ENCODE measurements around the gene RNF6.
A peak's percentile ranks its signal among the peaks of the same experiment; 100 is the strongest.
"Not testable (repeated sequence)": the region's sequence is repeated elsewhere in the genome, so short reads cannot be mapped to it uniquely, and the experiment has no call there.

RNF6 gene
- 127 to 153 (median 133) reads per million in 4 experiments for total RNA-seq

GRCh38 chr13:26221721-26222519 is at the start of gene RNF6:
Gene RNF6 (minus strand): TSS chr13:26222314. CDS start chr13:26219649, 2,665 bp downstream.
- DNase-seq, result peak; percentile 81

- no peak for DNase-seq
Measured at GRCh38 chr13:26270707-26271106, 48.6 kb upstream of the RNF6 start.

- no peak for DNase-seq
Measured at GRCh38 chr13:26266311-26266710, 44.2 kb upstream of the RNF6 start.

- no peak for DNase-seq
Measured at GRCh38 chr13:26262156-26262555, 40.0 kb upstream of the RNF6 start.

GRCh38 chr13:26259634-26260033 is 37.5 kb upstream of the RNF6 start:
- no peak for DNase-seq

GRCh38 chr13:26257049-26257448 is 34.9 kb upstream of the RNF6 start:
- DNase-seq, result no peak

GRCh38 chr13:26255691-26256277 is 33.7 kb upstream of the RNF6 start:
- no peak for DNase-seq

- DNase-seq, result no peak
Measured at GRCh38 chr13:26255115-26255514, 33.0 kb upstream of the RNF6 start.

- peak; percentile 29 for DNase-seq
Measured at GRCh38 chr13:26254583-26255111, 32.5 kb upstream of the RNF6 start.

- peak; percentile 83 for DNase-seq
Measured at GRCh38 chr13:26253787-26254582, 31.9 kb upstream of the RNF6 start, which contains the start of gene CDK8. Gene CDK8 (plus strand): TSS chr13:26254129. CDS start chr13:26254642, 513 bp downstream.

- no peak for DNase-seq
Measured at GRCh38 chr13:26253262-26253786, 31.2 kb upstream of the RNF6 start.

GRCh38 chr13:26252006-26252405 is 29.9 kb upstream of the RNF6 start:
- not testable (repeated sequence) for DNase-seq

- DNase-seq, result no peak
Measured at GRCh38 chr13:26249551-26249950, 27.4 kb upstream of the RNF6 start.

GRCh38 chr13:26247608-26248007 is 25.5 kb upstream of the RNF6 start:
- no peak for DNase-seq

GRCh38 chr13:26247011-26247410 is 24.9 kb upstream of the RNF6 start:
- no peak for DNase-seq

- DNase-seq, result no peak
Measured at GRCh38 chr13:26246154-26246553, 24.0 kb upstream of the RNF6 start.

- DNase-seq, result no peak
Measured at GRCh38 chr13:26236296-26236695, 14.2 kb upstream of the RNF6 start.

- no peak for DNase-seq
Measured at GRCh38 chr13:26230703-26231102, 8.6 kb upstream of the RNF6 start.

GRCh38 chr13:26229080-26229615 is 7.0 kb upstream of the RNF6 start:
- DNase-seq, result no peak

GRCh38 chr13:26228096-26228495 is 6.0 kb upstream of the RNF6 start:
- DNase-seq, result no peak

GRCh38 chr13:26227166-26227971 is 5.3 kb upstream of the RNF6 start:
- DNase-seq, result no peak

Measured in effector CD8-positive, alpha-beta T cell (primary cell).